ENCODE results near the gene TRAF3.
A peak's percentile ranks its signal among the peaks of the same experiment; 100 is the strongest.

Gene TRAF3

DNA sequence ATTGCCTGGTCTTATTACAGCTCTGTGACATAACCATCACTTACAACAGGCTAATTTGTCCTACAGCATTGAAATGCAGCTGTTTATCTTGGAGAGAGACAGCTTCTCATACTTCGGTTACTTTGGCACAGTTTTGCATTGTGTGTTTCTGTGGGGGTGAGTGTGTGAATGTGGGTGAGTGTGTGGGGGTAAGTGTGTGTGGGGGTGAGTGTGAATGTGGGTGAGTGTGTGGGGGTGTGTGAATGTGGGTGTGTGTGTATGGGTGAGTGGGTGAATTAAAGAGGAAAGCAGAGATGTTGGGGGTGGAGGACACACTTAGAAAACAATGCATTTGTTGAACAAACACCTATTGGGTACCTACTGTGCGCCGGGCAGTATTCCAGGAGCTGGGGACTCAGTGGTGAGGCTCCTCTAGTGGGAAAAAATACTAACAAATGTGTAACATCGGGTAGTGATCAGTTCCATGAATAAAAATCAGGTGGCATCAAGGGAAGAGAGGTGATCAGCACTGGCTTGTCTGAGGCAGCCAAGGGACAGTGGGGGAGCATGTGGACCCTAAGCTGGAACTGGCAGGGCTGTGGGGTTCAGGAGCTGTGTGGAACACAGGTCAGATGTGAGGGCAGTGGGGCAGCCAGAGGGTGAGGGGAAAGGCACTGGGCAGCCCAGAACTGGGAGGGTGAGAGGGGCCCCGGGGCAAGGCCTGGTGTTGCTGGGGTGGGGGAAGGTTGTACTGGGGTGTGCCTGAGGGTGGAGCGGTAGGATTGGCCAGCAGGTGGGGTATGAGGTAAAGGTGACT lies 101.1 kb downstream of the TRAF3 start:
- H3K4me3 ChIP-seq (ENCODE audit: low read depth, low read length): no peak overlapping the region
- H3K9me3 ChIP-seq: no peaks in the 10 kb centered on the region
- H3K4me1 ChIP-seq: no peaks in the 10 kb centered on the region
- peaks cover 22% of the 10 kb centered on the region for H3K36me3 ChIP-seq
- no peaks in the 10 kb centered on the region for H3K27me3 ChIP-seq
- no peak for DNase-seq
- TF ChIP-seq, protein P1, sequence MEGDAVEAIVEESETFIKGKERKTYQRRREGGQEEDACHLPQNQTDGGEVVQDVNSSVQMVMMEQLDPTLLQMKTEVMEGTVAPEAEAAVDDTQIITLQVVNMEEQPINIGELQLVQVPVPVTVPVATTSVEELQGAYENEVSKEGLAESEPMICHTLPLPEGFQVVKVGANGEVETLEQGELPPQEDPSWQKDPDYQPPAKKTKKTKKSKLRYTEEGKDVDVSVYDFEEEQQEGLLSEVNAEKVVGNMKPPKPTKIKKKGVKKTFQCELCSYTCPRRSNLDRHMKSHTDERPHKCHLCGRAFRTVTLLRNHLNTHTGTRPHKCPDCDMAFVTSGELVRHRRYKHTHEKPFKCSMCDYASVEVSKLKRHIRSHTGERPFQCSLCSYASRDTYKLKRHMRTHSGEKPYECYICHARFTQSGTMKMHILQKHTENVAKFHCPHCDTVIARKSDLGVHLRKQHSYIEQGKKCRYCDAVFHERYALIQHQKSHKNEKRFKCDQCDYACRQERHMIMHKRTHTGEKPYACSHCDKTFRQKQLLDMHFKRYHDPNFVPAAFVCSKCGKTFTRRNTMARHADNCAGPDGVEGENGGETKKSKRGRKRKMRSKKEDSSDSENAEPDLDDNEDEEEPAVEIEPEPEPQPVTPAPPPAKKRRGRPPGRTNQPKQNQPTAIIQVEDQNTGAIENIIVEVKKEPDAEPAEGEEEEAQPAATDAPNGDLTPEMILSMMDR (IDR thresholded peaks at IDR 0.05; ENCODE audit: low read depth, low read length): no peak

- DNase-seq: no peak
These were observed 101.8 kb downstream of the TRAF3 start for GRCh38 chr14:102878970-102879460.

DNA sequence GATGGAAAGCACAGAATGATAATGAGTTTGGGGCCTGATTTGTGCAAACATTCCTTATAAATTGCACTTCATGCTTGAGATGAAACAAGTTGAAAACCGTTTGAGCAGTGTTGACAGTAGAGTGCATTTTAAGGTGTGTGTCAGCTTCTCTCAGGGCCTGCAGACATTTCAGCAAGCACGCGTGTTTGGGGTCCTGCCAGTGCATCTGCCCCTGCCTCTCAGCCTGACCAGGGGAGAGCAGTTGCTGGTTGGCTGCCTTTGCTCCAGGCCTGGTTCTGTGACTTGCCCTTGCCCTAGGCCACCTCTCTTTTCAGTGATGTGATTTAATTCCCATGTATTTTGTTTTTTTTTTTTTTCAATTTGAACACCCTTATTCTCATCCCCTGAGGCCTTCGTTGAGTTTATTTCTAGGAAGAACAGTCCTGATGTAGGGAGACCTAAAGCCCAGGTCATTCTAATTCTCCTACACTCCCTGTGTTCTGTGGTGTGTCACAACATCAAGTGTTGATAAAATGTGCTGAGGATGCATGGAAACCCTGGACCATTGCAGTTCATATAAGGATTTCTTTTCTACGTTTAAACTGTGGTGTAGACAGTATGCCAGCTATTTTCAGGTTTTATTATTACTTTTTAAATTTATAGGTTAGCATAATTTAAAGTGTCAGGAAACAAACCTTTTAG lies 105.1 kb downstream of the TRAF3 start:
- TF ChIP-seq, protein P1 (IDR thresholded peaks at IDR 0.05; ENCODE audit: low read depth, low read length): no peak
- H3K27me3 ChIP-seq: no peaks in the 10 kb centered on the region
- H3K4me3 ChIP-seq (ENCODE audit: low read depth, low read length): no peak overlapping the region
- no peaks in the 10 kb centered on the region for H3K4me1 ChIP-seq
- peak; percentile 35 for DNase-seq
- H3K9me3 ChIP-seq: no peaks in the 10 kb centered on the region
- peaks cover 23% of the 10 kb centered on the region for H3K36me3 ChIP-seq

More at GRCh38 chr14:102878970-102879460, 101.8 kb downstream of the TRAF3 start:
- H3K36me3 ChIP-seq: peaks cover 22% of the 10 kb centered on the region
- no peaks in the 10 kb centered on the region for H3K9me3 ChIP-seq
- TF ChIP-seq, protein P1 (IDR thresholded peaks at IDR 0.05; ENCODE audit: low read depth, low read length): no peak
- no peaks in the 10 kb centered on the region for H3K27me3 ChIP-seq
- H3K4me3 ChIP-seq (ENCODE audit: low read depth, low read length): no peak overlapping the region
- no peaks in the 10 kb centered on the region for H3K4me1 ChIP-seq

DNA sequence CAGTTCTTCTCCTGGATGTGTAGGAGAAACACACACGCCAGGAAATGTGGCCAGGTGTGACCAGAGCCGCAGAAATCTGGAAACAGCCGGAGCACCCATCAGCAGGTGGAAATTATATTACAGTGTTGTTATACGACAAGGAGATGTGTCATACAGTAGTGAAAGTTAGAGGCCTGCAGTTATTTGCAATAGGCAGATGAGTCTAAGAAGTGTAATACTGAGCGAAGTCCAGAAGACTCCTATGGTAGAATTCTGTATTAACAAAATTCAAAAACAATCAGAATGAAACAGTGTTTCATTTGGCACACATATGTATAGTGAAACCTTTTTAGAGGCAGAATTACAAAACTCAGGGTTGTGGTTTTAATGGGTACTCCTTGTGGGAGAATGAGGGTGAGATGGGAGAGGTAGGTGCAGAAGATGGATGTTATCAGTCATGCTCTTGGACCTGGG lies 105.9 kb downstream of the TRAF3 start:
- H3K27me3 ChIP-seq: no peaks in the 10 kb centered on the region
- TF ChIP-seq, protein P1 (IDR thresholded peaks at IDR 0.05; ENCODE audit: low read depth, low read length): no peak
- H3K9me3 ChIP-seq: no peaks in the 10 kb centered on the region
- no peak for DNase-seq
- no peaks in the 10 kb centered on the region for H3K4me1 ChIP-seq
- H3K4me3 ChIP-seq (ENCODE audit: low read depth, low read length): no peak overlapping the region
- peaks cover 19% of the 10 kb centered on the region for H3K36me3 ChIP-seq

DNA sequence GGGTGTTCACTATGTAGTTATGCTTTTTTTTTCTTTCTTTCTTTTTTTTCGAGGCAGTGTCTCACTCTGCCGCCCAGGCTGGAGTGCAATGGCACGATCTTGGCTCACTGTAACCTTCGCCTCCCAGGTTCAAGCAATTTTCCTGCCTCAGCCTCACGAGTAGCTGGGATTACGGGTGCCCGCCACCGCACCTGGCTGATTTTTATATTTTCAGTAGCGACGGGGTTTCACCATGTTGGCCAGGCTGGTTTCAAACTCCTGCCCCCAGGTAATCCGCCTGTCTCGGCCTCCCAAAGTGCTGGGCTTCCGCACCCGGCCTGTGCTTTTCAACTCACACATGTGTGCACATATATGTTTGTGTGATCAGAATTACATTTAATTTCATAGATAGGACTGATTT lies 106.3 kb downstream of the TRAF3 start:
- H3K4me3 ChIP-seq (ENCODE audit: low read depth, low read length): no peak overlapping the region
- no peak for DNase-seq
- no peaks in the 10 kb centered on the region for H3K9me3 ChIP-seq
- TF ChIP-seq, protein P1 (IDR thresholded peaks at IDR 0.05; ENCODE audit: low read depth, low read length): no peak
- peaks cover 22% of the 10 kb centered on the region for H3K36me3 ChIP-seq
- no peaks in the 10 kb centered on the region for H3K27me3 ChIP-seq
- H3K4me1 ChIP-seq: no peaks in the 10 kb centered on the region

All from BE2C (cell line).